A549 (cell line): ENCODE data around the gene RFLNA.

Source experiments
- CTCF ChIP-seq: fragments of >200 bp; sonication (Bioruptor Twin); formaldehyde crosslinking; IDR thresholded peaks from 3 replicates; pipeline ENCODE4 v1.5.1; 2016
- GATA3 ChIP-seq: IDR thresholded peaks from 2 replicates; pipeline ENCODE4 v1.6.1; 2012; ENCODE audit warnings: borderline replicate concordance
- JUN ChIP-seq, 2 experiments: fragments of >200 bp; sonication (Bioruptor Twin); formaldehyde crosslinking; IDR thresholded peaks; 2 replicates in 1 of 2; 3 replicates in 1 of 2; pipeline ENCODE4 v1.6.1; 2016 to 2017
- NR3C1 ChIP-seq: fragments of >200 bp; sonication (Bioruptor Twin); formaldehyde crosslinking; IDR thresholded peaks from 3 replicates; pipeline ENCODE4 v1.6.1; 2017
- POLR2A ChIP-seq: IDR thresholded peaks from 2 replicates; pipeline ENCODE4 v1.6.1; 2012; ENCODE audit warnings: mild to moderate bottlenecking, low read length
- POLR2AphosphoS2 ChIP-seq: conservative IDR thresholded peaks from 2 replicates; pipeline ENCODE4 v1.6.1; 2012; ENCODE audit warnings: low read length, improper control_type of control experiment, inconsistent platforms
- SMC3 ChIP-seq: fragments of >200 bp; sonication (Bioruptor Twin); formaldehyde crosslinking; IDR thresholded peaks from 3 replicates; pipeline ENCODE4 v1.6.1; 2018; ENCODE audit warnings: inconsistent platforms
- TF ChIP-seq, protein P1 (sequence below): fragments of 250-450 bp; sonication (Bioruptor Pico); IDR thresholded peaks from 2 replicates; pipeline ENCODE4 v1.5.0; 2021; ENCODE audit warnings: mild to moderate bottlenecking, moderate library complexity, borderline replicate concordance

- TF ChIP-seq CTCF (no peak), SMC3 (no peak), JUN (IDR thresholded peaks at IDR 0.05) (no peak), POLR2A (no peak), NR3C1 (no peak), POLR2AphosphoS2 (no peak), GATA3 (no peak)
- TF ChIP-seq, protein P1, sequence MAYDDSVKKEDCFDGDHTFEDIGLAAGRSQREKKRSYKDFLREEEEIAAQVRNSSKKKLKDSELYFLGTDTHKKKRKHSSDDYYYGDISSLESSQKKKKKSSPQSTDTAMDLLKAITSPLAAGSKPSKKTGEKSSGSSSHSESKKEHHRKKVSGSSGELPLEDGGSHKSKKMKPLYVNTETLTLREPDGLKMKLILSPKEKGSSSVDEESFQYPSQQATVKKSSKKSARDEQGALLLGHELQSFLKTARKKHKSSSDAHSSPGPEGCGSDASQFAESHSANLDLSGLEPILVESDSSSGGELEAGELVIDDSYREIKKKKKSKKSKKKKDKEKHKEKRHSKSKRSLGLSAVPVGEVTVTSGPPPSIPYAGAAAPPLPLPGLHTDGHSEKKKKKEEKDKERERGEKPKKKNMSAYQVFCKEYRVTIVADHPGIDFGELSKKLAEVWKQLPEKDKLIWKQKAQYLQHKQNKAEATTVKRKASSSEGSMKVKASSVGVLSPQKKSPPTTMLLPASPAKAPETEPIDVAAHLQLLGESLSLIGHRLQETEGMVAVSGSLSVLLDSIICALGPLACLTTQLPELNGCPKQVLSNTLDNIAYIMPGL = no peak
These were observed 14.9 kb downstream of the RFLNA start for GRCh38 chr12:124309744-124310143.
